H1 (cell line): ENCODE results near the gene GINS2. TPM values are rescaled to one million over a fixed set of nuclear protein-coding genes. Genes with fewer than 3 reads are reported as not detected.

Experiments
- CHD7 ChIP-seq: fragments of 300-600 bp; sonication (generic); IDR thresholded peaks from 2 replicates; pipeline ENCODE4 v1.7.1; 2012; ENCODE audit warnings: low read length, moderate library complexity, mild to moderate bottlenecking, inconsistent platforms; ENCODE audit not compliant: insufficient replicate concordance
- CREB1 ChIP-seq: IDR thresholded peaks from 2 replicates; pipeline ENCODE4 v1.6.1; 2012; ENCODE audit warnings: inconsistent platforms
- EGR1 ChIP-seq: IDR thresholded peaks from 2 replicates; pipeline ENCODE4 v1.6.1; 2011; ENCODE audit warnings: low read depth, low read length, borderline replicate concordance
- FOSL1 ChIP-seq: IDR thresholded peaks from 2 replicates; pipeline ENCODE4 v1.6.1; 2011; ENCODE audit warnings: mild to moderate bottlenecking, low read depth, low read length, moderate library complexity; ENCODE audit not compliant: insufficient read depth
- GABPA ChIP-seq: IDR thresholded peaks from 2 replicates; pipeline ENCODE4 v1.6.1; 2011; ENCODE audit warnings: mild to moderate bottlenecking, low read length, moderate library complexity, borderline replicate concordance; ENCODE audit not compliant: insufficient read depth
- JUN ChIP-seq: IDR thresholded peaks from 2 replicates; pipeline ENCODE4 v1.6.1; 2011; ENCODE audit warnings: low read depth, mild to moderate bottlenecking, improper control_type of control experiment, low read length
- NANOG ChIP-seq: IDR thresholded peaks from 2 replicates; pipeline ENCODE4 v1.6.1; 2011; ENCODE audit warnings: low read length, low read depth, mild to moderate bottlenecking, inconsistent platforms; ENCODE audit not compliant: insufficient read depth, poor library complexity, severe bottlenecking
- RXRA ChIP-seq: IDR thresholded peaks from 2 replicates; pipeline ENCODE4 v1.6.1; 2011; ENCODE audit warnings: low read depth, mild to moderate bottlenecking, low read length, moderate library complexity; ENCODE audit not compliant: insufficient read depth
- SIX5 ChIP-seq: IDR thresholded peaks from 2 replicates; pipeline ENCODE4 v1.6.1; 2011; ENCODE audit warnings: mild to moderate bottlenecking, low read depth, low read length
- USF2 ChIP-seq: IDR thresholded peaks from 2 replicates; pipeline ENCODE4 v1.6.1; 2011; ENCODE audit warnings: low read length, improper control_type of control experiment
- polyA plus RNA-seq, 7 experiments: library from polyadenylated mRNA; depleted of rRNA in 3 of 7; stranded (reverse) in 5 of 7; unstranded in 2 of 7; fragments of >200 nt in 5 of 7; fragments of 200-250 nt in 2 of 7; gene quantifications; 1 replicate in 5 of 7; 2 replicates in 1 of 7; 4 replicates in 1 of 7; pipeline versions ENCODE4 v1.2.1 to v1.2.3, GENCODE V29; 2011 to 2013; ENCODE audit warnings: missing spikeins in 2 of 7, mixed read lengths in 2 of 7
- total RNA-seq: library from RNA; stranded (reverse); fragmentation: NEBNext Ultra II Directional; extraction: Animal tissue kit (Norgen Biotek cat#: 25700); gene quantifications from 2 replicates; pipeline ENCODE4 v1.2.1, GENCODE V29; 2021

GINS2 gene
- total and polyA plus RNA-seq, 2 of the 8 experiments (the other 6 are each of a cell fraction or from before 2014, with no cell fraction given) = 29.4 to 59.1 TPM

DNA sequence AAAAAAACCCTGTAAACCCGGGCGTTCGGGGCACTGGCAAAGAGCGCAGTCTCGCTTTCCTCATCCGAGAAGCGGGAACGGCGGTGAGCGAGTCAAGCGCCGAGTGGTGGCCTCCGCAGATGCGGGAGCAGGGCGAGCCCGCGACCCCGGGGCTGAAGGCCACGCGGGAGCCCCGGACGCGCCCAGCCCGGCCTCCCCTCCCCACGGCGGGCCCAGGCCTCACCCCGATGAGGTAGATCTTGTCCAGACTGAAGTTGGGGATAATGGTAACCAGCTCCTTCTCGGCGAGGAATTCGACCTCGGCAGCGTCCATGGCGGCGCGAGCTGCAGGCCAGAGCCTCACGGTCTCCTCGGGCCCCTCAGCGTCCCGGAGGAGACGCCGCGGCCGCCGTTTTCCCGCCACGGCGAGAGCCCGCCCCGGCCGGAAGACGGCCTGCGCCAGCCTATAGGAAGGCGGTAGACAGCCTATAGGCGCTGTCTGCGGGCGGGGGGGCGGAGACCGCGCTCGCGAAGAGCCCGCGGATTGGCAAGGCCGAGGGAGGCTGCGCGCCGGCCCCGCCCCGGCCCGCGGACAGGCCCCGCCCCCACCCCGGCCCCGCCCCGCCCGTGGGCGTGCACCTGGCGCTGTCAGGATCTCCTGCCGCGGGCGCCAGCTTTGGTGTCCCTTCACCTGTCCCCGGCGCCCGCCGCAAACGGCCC, at the start of gene GINS2 (continued):
- TF ChIP-seq CHD7 (no peak), USF2 (no peak), SIX5 (no peak), JUN (no peak), EGR1 (no peak), FOSL1 (no peak), GABPA (no peak), CREB1 (no peak), RXRA (no peak), NANOG (no peak)
